ENCODE results near the gene BMP2.

Gene BMP2

GRCh38 chr20:6750438-6750837 lies 17.0 kb upstream of the BMP2 start:
- no peak for TF ChIP-seq CTCF (IDR thresholded peaks at IDR 0.05; ENCODE audit: extremely low read depth, missing control alignments)
- no peak for DNase-seq (ENCODE audit: low spot score)

- DNase-seq (ENCODE audit: low spot score) = no peak
- TF ChIP-seq CTCF (IDR thresholded peaks at IDR 0.05; ENCODE audit: extremely low read depth, missing control alignments) = no peak
These were observed 10.5 kb upstream of the BMP2 start for GRCh38 chr20:6756693-6757595.

GRCh38 chr20:6764619-6765018 lies 2.9 kb upstream of the BMP2 start:
- DNase-seq (ENCODE audit: low spot score) = no peak
- TF ChIP-seq CTCF (IDR thresholded peaks at IDR 0.05; ENCODE audit: extremely low read depth, missing control alignments) = no peak

- peak; percentile 51 for DNase-seq (ENCODE audit: low spot score)
- peak; percentile 36 for TF ChIP-seq CTCF (IDR thresholded peaks at IDR 0.05; ENCODE audit: extremely low read depth, missing control alignments)
These were observed 1.9 kb upstream of the BMP2 start for GRCh38 chr20:6765469-6766058.

- TF ChIP-seq CTCF (IDR thresholded peaks at IDR 0.05; ENCODE audit: extremely low read depth, missing control alignments) = no peak
- DNase-seq (ENCODE audit: low spot score) = no peak
These were observed 1.1 kb upstream of the BMP2 start for GRCh38 chr20:6766433-6766832.

- DNase-seq (ENCODE audit: low spot score) = no peak
- TF ChIP-seq CTCF (IDR thresholded peaks at IDR 0.05; ENCODE audit: extremely low read depth, missing control alignments) = no peak
These were observed 355 bp upstream of the BMP2 start for GRCh38 chr20:6767126-6767535.

All from GM20000 (cell line).